Loucy (cell line): ENCODE results near the gene PAX5.

ENCODE experiments used
- H2AFZ ChIP-seq: fragments of 200-600 bp; sonication (generic); 2 replicates; pipeline ENCODE4 v1.6.0; 2016; ENCODE audit warnings: antibody characterized with exemption, mild to moderate bottlenecking, low read length, moderate library complexity
- H3F3A ChIP-seq: fragments of 200-600 bp; 2 replicates; pipeline ENCODE4 v1.6.0; 2016; ENCODE audit warnings: antibody characterized with exemption, low read depth, mild to moderate bottlenecking
- H3K27me3 ChIP-seq: fragments of 200-600 bp; sonication (generic); 2 replicates; pipeline ENCODE4 v1.6.1; 2014; ENCODE audit warnings: low read length, mild to moderate bottlenecking; ENCODE audit not compliant: insufficient read depth, poor library complexity, severe bottlenecking
- H3K36me3 ChIP-seq: fragments of 200-600 bp; sonication (generic); 2 replicates; pipeline ENCODE4 v1.6.1; 2016; ENCODE audit warnings: low read length; ENCODE audit not compliant: insufficient read depth
- H3K4me1 ChIP-seq: fragments of 200-600 bp; sonication (generic); 2 replicates; pipeline ENCODE4 v1.5.1; 2014; ENCODE audit warnings: low read length, mild to moderate bottlenecking; ENCODE audit not compliant: insufficient read depth, poor library complexity, severe bottlenecking
- H3K4me2 ChIP-seq: fragments of 200-600 bp; sonication (generic); 2 replicates; pipeline ENCODE4 v1.6.0; 2014; ENCODE audit warnings: antibody characterized with exemption, low read length, low read depth, mild to moderate bottlenecking; ENCODE audit not compliant: poor library complexity, severe bottlenecking
- H3K4me3 ChIP-seq: fragments of 200-600 bp; sonication (generic); 2 replicates; pipeline ENCODE4 v1.5.1; 2014; ENCODE audit warnings: low read length, mild to moderate bottlenecking, mixed read lengths; ENCODE audit not compliant: poor library complexity, severe bottlenecking
- H3K79me2 ChIP-seq: fragments of 200-600 bp; sonication (generic); 2 replicates; pipeline ENCODE4 v1.6.1; 2014; ENCODE audit warnings: low read length; ENCODE audit not compliant: insufficient read depth
- H3K9ac ChIP-seq: fragments of 200-600 bp; sonication (generic); 2 replicates; pipeline ENCODE4 v1.6.0; 2014; ENCODE audit warnings: mild to moderate bottlenecking, low read depth, low read length, moderate library complexity; ENCODE audit not compliant: poor library complexity, severe bottlenecking
- H3K9me2 ChIP-seq: fragments of 200-600 bp; sonication (generic); replicated peaks from 2 replicates; pipeline ENCODE4 v1.6.1; 2016; ENCODE audit warnings: low read depth, low read length, mixed read lengths
- H3K9me3 ChIP-seq: fragments of 200-600 bp; sonication (generic); 2 replicates; pipeline ENCODE4 v1.6.1; 2014; ENCODE audit warnings: mild to moderate bottlenecking, antibody characterized with exemption, low read length, low read depth; ENCODE audit not compliant: insufficient read depth
- H4K20me1 ChIP-seq: fragments of 200-600 bp; sonication (generic); 2 replicates; pipeline ENCODE4 v1.6.0; 2014; ENCODE audit warnings: antibody characterized with exemption, low read length, mild to moderate bottlenecking; ENCODE audit not compliant: insufficient read depth, poor library complexity, severe bottlenecking
- CTCF ChIP-seq: fragments of 200-600 bp; sonication (generic); conservative IDR thresholded peaks from 2 replicates; pipeline ENCODE4 v1.5.1; 2014; ENCODE audit warnings: mild to moderate bottlenecking, antibody characterized with exemption, low read length
- EZH2phosphoT487 ChIP-seq: fragments of 200-600 bp; IDR thresholded peaks from 2 replicates; pipeline ENCODE4 v1.6.1; 2018; ENCODE audit warnings: antibody characterized with exemption, mild to moderate bottlenecking, moderate library complexity, borderline replicate concordance

Gene PAX5

GRCh38 chr9:36892279-36892678 lies 141.8 kb downstream of the PAX5 start:
- no peak overlapping the region for H3K4me2 ChIP-seq
- no peaks in the 10 kb centered on the region for H3K4me1 ChIP-seq
- H3K9ac ChIP-seq, result no peak overlapping the region
- no peaks in the 10 kb centered on the region for H4K20me1 ChIP-seq
- no peaks in the 10 kb centered on the region for H3K79me2 ChIP-seq
- H3K9me3 ChIP-seq, result no peaks in the 10 kb centered on the region
- H3K27me3 ChIP-seq, result no peaks in the 10 kb centered on the region
- H3K4me3 ChIP-seq, result no peak overlapping the region
- no peak overlapping the region for H2AFZ ChIP-seq
- no peaks in the 10 kb centered on the region for H3K36me3 ChIP-seq
- TF ChIP-seq CTCF, result no peak
- TF ChIP-seq EZH2phosphoT487, result no peak
- H3F3A ChIP-seq, result no peaks in the 10 kb centered on the region
- H3K9me2 ChIP-seq, result no peaks in the 10 kb centered on the region

- Histone ChIP-seq H3K4me2 (no peak overlapping the region), H3K79me2 (no peaks in the 10 kb centered on the region), H3F3A (no peaks in the 10 kb centered on the region), H3K9me3 (no peaks in the 10 kb centered on the region), H3K27me3 (no peaks in the 10 kb centered on the region), H3K9ac (no peak overlapping the region), H3K4me1 (no peaks in the 10 kb centered on the region), H4K20me1 (no peaks in the 10 kb centered on the region), H3K9me2 (no peaks in the 10 kb centered on the region), H3K36me3 (no peaks in the 10 kb centered on the region), H3K4me3 (no peak overlapping the region), H2AFZ (no peak overlapping the region)
- TF ChIP-seq EZH2phosphoT487 (no peak), CTCF (no peak)
Measured at GRCh38 chr9:36891341-36891811, 142.7 kb downstream of the PAX5 start.

GRCh38 chr9:36889844-36890243 lies 144.2 kb downstream of the PAX5 start:
- H3K79me2 ChIP-seq, result no peaks in the 10 kb centered on the region
- H3K36me3 ChIP-seq, result no peaks in the 10 kb centered on the region
- H4K20me1 ChIP-seq, result no peaks in the 10 kb centered on the region
- H3K27me3 ChIP-seq, result no peaks in the 10 kb centered on the region
- H3K4me1 ChIP-seq, result no peaks in the 10 kb centered on the region
- TF ChIP-seq EZH2phosphoT487 (no peak), CTCF (no peak)
- H3K4me2 ChIP-seq, result no peak overlapping the region
- no peak overlapping the region for H3K4me3 ChIP-seq
- H3K9ac ChIP-seq, result no peak overlapping the region
- no peaks in the 10 kb centered on the region for H3F3A ChIP-seq
- no peak overlapping the region for H2AFZ ChIP-seq
- H3K9me2 ChIP-seq, result no peaks in the 10 kb centered on the region
- H3K9me3 ChIP-seq, result no peaks in the 10 kb centered on the region
